ENCODE results near the gene EXOG. TPM values are rescaled to one million over a fixed set of nuclear protein-coding genes. Genes with fewer than 3 reads are reported as not detected.

Gene EXOG
- total RNA-seq, 1 experiment from 2014 or later, result 16.2 TPM

- H3K27ac Mint-ChIP-seq (ENCODE audit: unreplicated experiment), result no peak overlapping the region
- Histone ChIP-seq H3K36me3 (ENCODE audit: control insufficient read depth, insufficient read depth, low read length) (peaks cover 4% of the 10 kb centered on the region), H3K27me3 (replicated peaks; ENCODE audit: control insufficient read depth, insufficient read depth, low read length) (no peaks in the 10 kb centered on the region), H3K4me1 (no peaks in the 10 kb centered on the region), H3K9me3 (no peaks in the 10 kb centered on the region), H3K4me3 (ENCODE audit: low read depth, low read length) (no peak overlapping the region)
- CTCF ChIA-PET, result interaction anchor here (0.6 kb wide), 1 partner anchor 11 kb away, joined by 3 read pairs; no protein-coding TSS in a partner anchor
- POLR2A ChIA-PET, result no interaction called here
- no peaks in the 10 kb centered on the region for H3K4me1 Mint-ChIP-seq (ENCODE audit: low read depth, unreplicated experiment)
- DNase-seq, result no peak
- no peaks in the 10 kb centered on the region for H3K27me3 Mint-ChIP-seq (ENCODE audit: insufficient read depth, unreplicated experiment)
- intact Hi-C loops (cut with micrococcal nuclease; ENCODE audit: unreplicated experiment), result no loop called here
- no TSS peak for BruUV-seq (replicated peaks)
- H3K36me3 Mint-ChIP-seq (ENCODE audit: insufficient read depth, unreplicated experiment), result no peaks in the 10 kb centered on the region
- TF ChIP-seq CTCF (IDR thresholded peaks at IDR 0.05; ENCODE audit: insufficient read depth in 1 of 2, low read depth in 1 of 2, low read length in 1 of 2, severe bottlenecking in 1 of 2, unreplicated experiment in 1 of 2), result no peak
- no peak overlapping the region for H3K4me3 Mint-ChIP-seq (ENCODE audit: unreplicated experiment)
- no peaks in the 10 kb centered on the region for H3K9me3 Mint-ChIP-seq (ENCODE audit: unreplicated experiment)
Measured at GRCh38 chr3:38476157-38476756, 19.9 kb upstream of the EXOG start.

- H3K4me1 Mint-ChIP-seq (ENCODE audit: low read depth, unreplicated experiment), result no peaks in the 10 kb centered on the region
- no peaks in the 10 kb centered on the region for H3K27me3 ChIP-seq (replicated peaks; ENCODE audit: control insufficient read depth, insufficient read depth, low read length)
- no peaks in the 10 kb centered on the region for H3K27me3 Mint-ChIP-seq (ENCODE audit: insufficient read depth, unreplicated experiment)
- H3K9me3 ChIP-seq, result no peaks in the 10 kb centered on the region
- no peak for TF ChIP-seq CTCF (IDR thresholded peaks at IDR 0.05; ENCODE audit: insufficient read depth in 1 of 2, low read depth in 1 of 2, low read length in 1 of 2, severe bottlenecking in 1 of 2, unreplicated experiment in 1 of 2)
- no peak overlapping the region for H3K4me3 Mint-ChIP-seq (ENCODE audit: unreplicated experiment)
- ChIA-PET CTCF (no interaction called here), POLR2A (no interaction called here)
- H3K36me3 Mint-ChIP-seq (ENCODE audit: insufficient read depth, unreplicated experiment), result peaks cover 2% of the 10 kb centered on the region
- BruUV-seq (replicated peaks), result no TSS peak
- intact Hi-C loops (cut with micrococcal nuclease; ENCODE audit: unreplicated experiment), result no loop called here
- H3K36me3 ChIP-seq (ENCODE audit: control insufficient read depth, insufficient read depth, low read length), result peaks cover 7% of the 10 kb centered on the region
- no peak overlapping the region for H3K27ac Mint-ChIP-seq (ENCODE audit: unreplicated experiment)
- no peak overlapping the region for H3K4me3 ChIP-seq (ENCODE audit: low read depth, low read length)
- no peaks in the 10 kb centered on the region for H3K4me1 ChIP-seq
- H3K9me3 Mint-ChIP-seq (ENCODE audit: unreplicated experiment), result no peaks in the 10 kb centered on the region
- DNase-seq, result no peak
Measured at GRCh38 chr3:38477057-38477820, 18.9 kb upstream of the EXOG start.

GRCh38 chr3:38477839-38478450 lies 18.2 kb upstream of the EXOG start:
- H3K9me3 ChIP-seq, result no peaks in the 10 kb centered on the region
- intact Hi-C loops (cut with micrococcal nuclease; ENCODE audit: unreplicated experiment), result no loop called here
- ChIA-PET POLR2A (no interaction called here), CTCF (no interaction called here)
- no peaks in the 10 kb centered on the region for H3K27me3 ChIP-seq (replicated peaks; ENCODE audit: control insufficient read depth, insufficient read depth, low read length)
- no peak overlapping the region for H3K4me3 Mint-ChIP-seq (ENCODE audit: unreplicated experiment)
- BruUV-seq (replicated peaks), result no TSS peak
- H3K27me3 Mint-ChIP-seq (ENCODE audit: insufficient read depth, unreplicated experiment), result no peaks in the 10 kb centered on the region
- H3K4me1 Mint-ChIP-seq (ENCODE audit: low read depth, unreplicated experiment), result no peaks in the 10 kb centered on the region
- H3K36me3 Mint-ChIP-seq (ENCODE audit: insufficient read depth, unreplicated experiment), result peaks cover 5% of the 10 kb centered on the region
- H3K36me3 ChIP-seq (ENCODE audit: control insufficient read depth, insufficient read depth, low read length), result peaks cover 7% of the 10 kb centered on the region
- H3K4me3 ChIP-seq (ENCODE audit: low read depth, low read length), result no peak overlapping the region
- H3K9me3 Mint-ChIP-seq (ENCODE audit: unreplicated experiment), result no peaks in the 10 kb centered on the region
- H3K4me1 ChIP-seq, result no peaks in the 10 kb centered on the region
- no peak for TF ChIP-seq CTCF (IDR thresholded peaks at IDR 0.05; ENCODE audit: insufficient read depth in 1 of 2, low read depth in 1 of 2, low read length in 1 of 2, severe bottlenecking in 1 of 2, unreplicated experiment in 1 of 2)
- DNase-seq, result no peak
- no peak overlapping the region for H3K27ac Mint-ChIP-seq (ENCODE audit: unreplicated experiment)
